ENCODE results near the gene ZSCAN29.

- TF ChIP-seq ARNTL (CRISPR knock-in tag; IDR thresholded peaks at IDR 0.05; ENCODE audit: borderline replicate concordance, low read depth) (no peak), ZNF70 (CRISPR knock-in tag; IDR thresholded peaks at IDR 0.05) (no peak), ZFP30 (CRISPR knock-in tag; IDR thresholded peaks at IDR 0.05) (no peak), CSRNP3 (CRISPR knock-in tag; IDR thresholded peaks at IDR 0.05) (no peak), ZFP3 (CRISPR knock-in tag; IDR thresholded peaks at IDR 0.05) (no peak), TCF4 (CRISPR knock-in tag; IDR thresholded peaks at IDR 0.05; ENCODE audit: borderline replicate concordance) (no peak), PATZ1 (CRISPR knock-in tag; IDR thresholded peaks at IDR 0.05; ENCODE audit: borderline replicate concordance) (no peak), RARB (CRISPR knock-in tag; IDR thresholded peaks at IDR 0.05) (no peak), SNAI2 (CRISPR knock-in tag; IDR thresholded peaks at IDR 0.05) (no peak), ZC3H10 (CRISPR knock-in tag; IDR thresholded peaks at IDR 0.05) (no peak), CSDC2 (CRISPR knock-in tag; IDR thresholded peaks at IDR 0.05) (no peak)
Measured at GRCh38 chr15:43360821-43361220, 10.0 kb downstream of the ZSCAN29 start.
